GM23248 (cell line): ENCODE measurements around the gene PLA2G10. TPM values are rescaled to one million over a fixed set of nuclear protein-coding genes. Genes with fewer than 3 reads are reported as not detected.
A peak's percentile ranks its signal among the peaks of the same experiment; 100 is the strongest.

Experiments
- DNase-seq: peaks from one replicate; pipeline ENCODE4 v3.0.0-alpha.2; 2015
- H2AFZ ChIP-seq: fragments of 200-600 bp; sonication (generic); 2 replicates; pipeline ENCODE4 v1.6.1; 2016; ENCODE audit warnings: antibody characterized with exemption
- H3F3A ChIP-seq: fragments of 200-600 bp; sonication (generic); 2 replicates; pipeline ENCODE4 v1.6.1; 2016; ENCODE audit warnings: mild to moderate bottlenecking, antibody characterized with exemption, mixed run types; ENCODE audit not compliant: insufficient read depth
- H3K27ac ChIP-seq: fragments of 200-600 bp; sonication (generic); 2 replicates; pipeline ENCODE4 v1.5.1; 2016; ENCODE audit warnings: mild to moderate bottlenecking
- H3K27me3 ChIP-seq: fragments of 200-600 bp; sonication (generic); replicated peaks from 2 replicates; pipeline ENCODE4 v1.6.1; 2016; ENCODE audit warnings: mild to moderate bottlenecking; ENCODE audit not compliant: insufficient read depth
- H3K36me3 ChIP-seq: fragments of 200-600 bp; sonication (generic); 2 replicates; pipeline ENCODE4 v1.6.1; 2016; ENCODE audit warnings: low read depth, mild to moderate bottlenecking
- H3K4me1 ChIP-seq: fragments of 200-600 bp; sonication (generic); 2 replicates; pipeline ENCODE4 v1.6.1; 2016; ENCODE audit warnings: mild to moderate bottlenecking; ENCODE audit not compliant: insufficient read depth
- H3K4me2 ChIP-seq: fragments of 200-600 bp; sonication (generic); one replicate; pipeline ENCODE4 v1.6.1; 2016; ENCODE audit warnings: mild to moderate bottlenecking; ENCODE audit not compliant: unreplicated experiment
- H3K4me3 ChIP-seq: fragments of 200-600 bp; sonication (generic); 2 replicates; pipeline ENCODE4 v1.5.1; 2016; ENCODE audit warnings: mild to moderate bottlenecking
- H3K79me2 ChIP-seq: fragments of 200-600 bp; sonication (generic); 2 replicates; pipeline ENCODE4 v1.6.1; 2016; ENCODE audit warnings: mild to moderate bottlenecking; ENCODE audit not compliant: insufficient read depth
- H3K9ac ChIP-seq: fragments of 200-600 bp; sonication (generic); 2 replicates; pipeline ENCODE4 v1.6.1; 2016; ENCODE audit warnings: mild to moderate bottlenecking
- H3K9me2 ChIP-seq: fragments of 200-600 bp; sonication (generic); 2 replicates; pipeline ENCODE4 v1.6.1; 2016; ENCODE audit warnings: mixed run types, mild to moderate bottlenecking, moderate library complexity; ENCODE audit not compliant: insufficient read depth
- H3K9me3 ChIP-seq: fragments of 200-600 bp; sonication (generic); one replicate; pipeline ENCODE4 v1.6.1; 2017; ENCODE audit warnings: low read depth
- H4K20me1 ChIP-seq: fragments of 200-600 bp; sonication (generic); 2 replicates; pipeline ENCODE4 v1.6.0; 2016; ENCODE audit not compliant: insufficient read depth
- EZH2 ChIP-seq: fragments of 200-600 bp; sonication (generic); IDR thresholded peaks from 2 replicates; pipeline ENCODE4 v1.6.1; 2018; ENCODE audit warnings: antibody characterized with exemption, mild to moderate bottlenecking; ENCODE audit not compliant: insufficient read depth, poor library complexity, severe bottlenecking
- EZH2phosphoT487 ChIP-seq: fragments of 200-600 bp; sonication (generic); IDR thresholded peaks from 2 replicates; pipeline ENCODE4 v1.6.1; 2018; ENCODE audit warnings: antibody characterized with exemption, moderate library complexity, mild to moderate bottlenecking, low read depth; ENCODE audit not compliant: insufficient read depth
- WGBS, 2 experiments: methylation state at CpG; one replicate each; pipeline ENCODE4 v1.1.6; 2015 to 2017; ENCODE audit warnings: low lambda C conversion rate in 2 of 2, low coverage in 1 of 2; ENCODE audit errors: missing lambda C conversion rate in 2 of 2; 5-methylcytosine and 5-hydroxymethylcytosine counted together
- in situ Hi-C: fragments of 300-500 bp; cut with MboI; formaldehyde crosslinking; loops from 2 replicates; pipeline ENCODE4 v1.15.0; 2020
- polyA plus RNA-seq: library from polyadenylated mRNA; unstranded; fragments of >200 nt; fragmentation: Nextera tagmentation; extraction: Ambion mirVana; gene quantifications from 2 replicates; pipeline ENCODE4 v1.2.1, GENCODE V29; 2016
- small RNA-seq: library from RNA; depleted of rRNA; stranded (forward); fragments of <200 nt; gene quantifications from one replicate; pipeline ENCODE3, GENCODE V24; 2014; ENCODE audit warnings: low read depth, low replicate concordance
- total RNA-seq: library from RNA; depleted of rRNA; stranded (reverse); fragments of >200 nt; shearing (Covaris generic); gene quantifications from 2 replicates; pipeline ENCODE4 v1.2.3, GENCODE V29; 2014; rRNA removed

PLA2G10 gene
- total and polyA plus RNA-seq, 2 experiments from 2014 or later = not detected

DNA sequence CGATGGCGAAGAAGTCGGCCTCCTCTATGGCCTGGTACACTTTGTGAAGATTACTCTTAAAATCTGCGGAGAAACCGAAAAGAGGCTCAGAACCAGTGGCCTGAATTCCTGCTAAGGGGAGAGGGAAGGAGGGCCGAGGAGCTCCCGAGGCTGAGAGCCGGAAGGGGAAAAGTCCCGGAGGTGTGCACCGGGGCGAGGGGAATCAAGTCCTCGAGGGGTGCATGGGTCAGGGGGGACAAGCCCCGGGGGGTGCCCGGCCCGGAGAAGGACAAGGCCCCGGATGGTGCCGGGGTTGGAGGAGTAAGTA is 64.5 kb downstream of the PLA2G10 start:
- no peaks in the 10 kb centered on the region for H3K27me3 ChIP-seq
- peak overlapping the region; percentile 76 for H2AFZ ChIP-seq
- peaks cover 5% of the 10 kb centered on the region; the same call in 1 of the 2 replicates for H4K20me1 ChIP-seq
- peak overlapping the region; percentile 76 for H3K27ac ChIP-seq
- DNase-seq = peak; percentile 50
- in situ Hi-C loops = no loop called here
- H3K4me1 ChIP-seq = peaks cover 25% of the 10 kb centered on the region
- peaks cover 17% of the 10 kb centered on the region for H3K36me3 ChIP-seq
- H3K79me2 ChIP-seq = peaks cover 49% of the 10 kb centered on the region
- H3K4me3 ChIP-seq = peak overlapping the region; percentile 89
- peak overlapping the region; percentile 96 for H3K9ac ChIP-seq
- no peaks in the 10 kb centered on the region for H3K9me3 ChIP-seq
- TF ChIP-seq EZH2 = no peak
- no peaks in the 10 kb centered on the region for H3K9me2 ChIP-seq
- H3K4me2 ChIP-seq = peak overlapping the region; percentile 94
- H3F3A ChIP-seq = peaks cover 4% of the 10 kb centered on the region; the same call in 1 of the 2 replicates
- 1 to 2% methylated on average over 15 to 17 of the region's 17 CpGs for WGBS, 2 experiments

DNA sequence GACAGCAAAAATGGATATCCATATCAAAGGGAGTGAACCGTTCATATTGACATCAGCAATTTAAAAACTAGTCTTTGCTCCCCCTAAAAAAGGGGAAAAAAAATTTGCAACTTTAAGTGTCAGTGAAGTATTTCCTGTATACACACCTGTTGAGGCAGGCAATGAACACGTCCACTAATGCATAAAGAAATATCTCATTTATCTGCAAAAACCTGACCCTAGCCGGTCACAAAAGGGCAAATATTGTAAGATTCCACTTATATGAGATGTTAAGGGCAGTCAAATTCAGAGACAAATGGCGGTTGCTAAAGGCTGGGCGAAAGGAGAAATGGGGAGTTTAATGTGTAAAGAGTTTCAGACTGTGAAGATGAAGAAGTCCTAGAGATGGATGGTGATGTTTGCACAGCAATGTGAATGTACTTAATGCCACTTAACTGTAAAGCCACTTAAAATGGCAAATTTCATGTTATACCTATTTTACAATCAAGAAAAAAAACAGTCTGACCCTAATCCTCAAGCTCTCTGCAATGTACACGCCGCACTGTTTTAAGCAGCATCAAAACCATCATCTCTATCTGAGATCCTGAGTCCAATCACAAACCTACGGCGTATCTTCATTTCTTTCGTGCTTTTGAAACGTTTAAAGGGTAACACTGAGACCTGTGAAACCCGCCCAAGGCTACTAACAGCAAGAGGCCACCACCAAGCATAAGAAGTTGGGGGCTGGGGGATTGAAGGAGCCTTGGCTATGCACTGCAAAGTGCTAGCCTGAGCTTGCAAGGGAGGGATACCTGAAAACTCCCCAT is 65.1 kb downstream of the PLA2G10 start:
- Histone ChIP-seq H3F3A (peaks cover 4% of the 10 kb centered on the region; the same call in 1 of the 2 replicates), H4K20me1 (no peaks in the 10 kb centered on the region), H3K9me2 (no peaks in the 10 kb centered on the region), H3K4me2 (peak overlapping the region; percentile 94), H3K79me2 (peaks cover 43% of the 10 kb centered on the region), H3K27me3 (no peaks in the 10 kb centered on the region), H3K36me3 (peaks cover 22% of the 10 kb centered on the region), H3K4me3 (peak overlapping the region; percentile 89), H3K27ac (peak overlapping the region; percentile 76), H3K4me1 (peaks cover 20% of the 10 kb centered on the region), H3K9me3 (no peaks in the 10 kb centered on the region), H3K9ac (peak overlapping the region; percentile 96), H2AFZ (peak overlapping the region; percentile 76)
- no peak for TF ChIP-seq EZH2
- TF ChIP-seq EZH2phosphoT487 = no peak
- no peak for DNase-seq
- WGBS, 2 experiments = 55 to 57% methylated on average over 12 of the region's 12 CpGs
- in situ Hi-C loops = no loop called here

- no peak for DNase-seq
- no peak overlapping the region for H3K9ac ChIP-seq
- 96 to 98% methylated on average over 4 of the region's 4 CpGs for WGBS, 2 experiments
- H3K4me3 ChIP-seq = no peak overlapping the region
- no peaks in the 10 kb centered on the region for H3K9me3 ChIP-seq
- H3K9me2 ChIP-seq = no peaks in the 10 kb centered on the region
- peaks cover 25% of the 10 kb centered on the region for H3K36me3 ChIP-seq
- H3F3A ChIP-seq = peaks cover 2% of the 10 kb centered on the region; the same call in 1 of the 2 replicates
- in situ Hi-C loops = no loop called here
- no peak overlapping the region for H2AFZ ChIP-seq
- no peaks in the 10 kb centered on the region for H3K27me3 ChIP-seq
- H3K4me1 ChIP-seq = peaks cover 18% of the 10 kb centered on the region
- H3K79me2 ChIP-seq = peaks cover 28% of the 10 kb centered on the region
- TF ChIP-seq EZH2phosphoT487 (no peak), EZH2 (no peak)
- no peak overlapping the region for H3K27ac ChIP-seq
- no peaks in the 10 kb centered on the region for H4K20me1 ChIP-seq
- H3K4me2 ChIP-seq = no peak overlapping the region
Measured at GRCh38 chr16:14627078-14627477, 67.0 kb downstream of the PLA2G10 start.

Small RNA genes lying within 50 kb of the gene (small RNA-seq; reads per million reads assigned to genes)
- not detected for gene RNU7-125P

Other genes with a start within 250 kb of the PLA2G10 start
- 35.0 and 53.1 TPM in 2 replicates for gene PARN, start 64.0 kb downstream of the PLA2G10 start, total RNA-seq
- gene PARN, start 64.0 kb downstream of the PLA2G10 start, polyA plus RNA-seq = 31.7 and 35.4 TPM in 2 replicates
- 60.1 and 122 TPM in 2 replicates for gene BFAR, start 61.4 kb downstream of the PLA2G10 start, total RNA-seq
- 43.3 and 51.0 TPM in 2 replicates for gene BFAR, start 61.4 kb downstream of the PLA2G10 start, polyA plus RNA-seq
- gene NPIPA3, start 9.1 kb upstream of the PLA2G10 start, total RNA-seq = 0.32 and 0.51 TPM in 2 replicates
- 4.5 and 5.4 TPM in 2 replicates for gene NPIPA3, start 9.1 kb upstream of the PLA2G10 start, polyA plus RNA-seq
- gene NPIPA2, start 48.2 kb upstream of the PLA2G10 start, total RNA-seq = 0.32 and 0.51 TPM in 2 replicates
- gene NPIPA2, start 48.2 kb upstream of the PLA2G10 start, polyA plus RNA-seq = 1.7 and 2.0 TPM in 2 replicates
- 105 and 111 TPM in 2 replicates for gene NOMO1, start 139.4 kb upstream of the PLA2G10 start, total RNA-seq
- 104 and 111 TPM in 2 replicates for gene NOMO1, start 139.4 kb upstream of the PLA2G10 start, polyA plus RNA-seq
- gene NPIPA1, start 243.1 kb upstream of the PLA2G10 start, total RNA-seq = 73.2 and 78.5 TPM in 2 replicates
- gene NPIPA1, start 243.1 kb upstream of the PLA2G10 start, polyA plus RNA-seq = 29.8 and 41.1 TPM in 2 replicates